Activated T-helper 2 cell treated with anti-CD3 and anti-CD28 coated beads, Interferon-gamma antibody, Interleukin-2, Interleukin-4, amounts not matched to agents 10 μg/mL and 5 μg/mL and 100 μg/mL, durations not matched to agents 14 hours and 24 hours and 36 hours (primary cell): Measurements from ENCODE around the gene PER3. TPM values are rescaled to one million over a fixed set of nuclear protein-coding genes. Genes with fewer than 3 reads are reported as not detected.
"Not testable (repeated sequence)": the region's sequence is repeated elsewhere in the genome, so short reads cannot be mapped to it uniquely, and the experiment has no call there.

ENCODE experiments used
- DNase-seq: peaks from one replicate; pipeline ENCODE4 v3.0.0; 2021; ENCODE audit warnings: low spot score
- H3K27ac Mint-ChIP-seq: one replicate; pipeline ENCODE4 v1.8.0; 2021; ENCODE audit warnings: mixed read lengths
- H3K27me3 Mint-ChIP-seq: one replicate; pipeline ENCODE4 v1.8.0; 2021; ENCODE audit warnings: low read depth, mixed read lengths
- H3K36me3 Mint-ChIP-seq: one replicate; pipeline ENCODE4 v1.8.0; 2021; ENCODE audit warnings: low read depth, mixed read lengths
- H3K4me1 Mint-ChIP-seq: one replicate; pipeline ENCODE4 v1.8.0; 2021; ENCODE audit warnings: low read depth, mixed read lengths
- H3K4me3 Mint-ChIP-seq: one replicate; pipeline ENCODE4 v1.8.0; 2021; ENCODE audit warnings: low read depth, mild to moderate bottlenecking, moderate library complexity, mixed read lengths
- H3K9me3 Mint-ChIP-seq: one replicate; pipeline ENCODE4 v1.8.0; 2021; ENCODE audit warnings: mixed read lengths
- intact Hi-C: fragments of 100-400 bp; cut with micrococcal nuclease; formaldehyde crosslinking; loops from one replicate; pipeline ENCODE4 v1.15.1; 2023
- total RNA-seq: library from RNA; stranded (reverse); gene quantifications from 2 replicates; pipeline ENCODE4 v1.2.3, GENCODE V29; 2022

The PER3 gene
- total RNA-seq, 1 donor from 2014 or later = 4.5 TPM

GRCh38 chr1:7783178-7783711, 846 bp upstream of the PER3 start:
- Mint-ChIP-seq H3K4me1 (peaks cover 17% of the 10 kb centered on the region), H3K27me3 (peaks cover 12% of the 10 kb centered on the region), H3K27ac (no peak overlapping the region), H3K4me3 (peak overlapping the region; percentile 70), H3K36me3 (peaks cover 30% of the 10 kb centered on the region), H3K9me3 (no peaks in the 10 kb centered on the region)
- intact Hi-C loops = loop anchor here (1.0 kb wide), 1 partner anchor 12 kb away; the partner anchor contains the start of gene VAMP3
- no peak for DNase-seq

GRCh38 chr1:7784492-7785071, 491 bp downstream of the PER3 start:
- peaks cover 17% of the 10 kb centered on the region for H3K4me1 Mint-ChIP-seq
- H3K27me3 Mint-ChIP-seq = peaks cover 12% of the 10 kb centered on the region
- H3K36me3 Mint-ChIP-seq = peaks cover 23% of the 10 kb centered on the region
- peaks cover 4% of the 10 kb centered on the region for H3K9me3 Mint-ChIP-seq
- H3K4me3 Mint-ChIP-seq = no peak overlapping the region
- H3K27ac Mint-ChIP-seq = no peak overlapping the region
- DNase-seq = no peak
- intact Hi-C loops = no loop called here

GRCh38 chr1:7785108-7785507, 1.0 kb downstream of the PER3 start:
- H3K9me3 Mint-ChIP-seq = peaks cover 10% of the 10 kb centered on the region
- H3K27ac Mint-ChIP-seq = no peak overlapping the region
- H3K4me1 Mint-ChIP-seq = peaks cover 17% of the 10 kb centered on the region
- H3K4me3 Mint-ChIP-seq = peak overlapping the region; percentile 35
- H3K27me3 Mint-ChIP-seq = peaks cover 12% of the 10 kb centered on the region
- peaks cover 18% of the 10 kb centered on the region for H3K36me3 Mint-ChIP-seq
- no peak for DNase-seq
- intact Hi-C loops = no loop called here

GRCh38 chr1:7786795-7787194, 2.7 kb downstream of the PER3 start:
- DNase-seq = no peak
- intact Hi-C loops = no loop called here
- Mint-ChIP-seq H3K27me3 (peaks cover 12% of the 10 kb centered on the region), H3K4me3 (no peak overlapping the region), H3K27ac (no peak overlapping the region), H3K9me3 (peaks cover 24% of the 10 kb centered on the region), H3K36me3 (peaks cover 9% of the 10 kb centered on the region), H3K4me1 (peaks cover 11% of the 10 kb centered on the region)

- intact Hi-C loops = no loop called here
- peaks cover 12% of the 10 kb centered on the region for H3K27me3 Mint-ChIP-seq
- H3K9me3 Mint-ChIP-seq = peaks cover 37% of the 10 kb centered on the region
- no peak overlapping the region for H3K27ac Mint-ChIP-seq
- DNase-seq = no peak
- H3K36me3 Mint-ChIP-seq = peaks cover 4% of the 10 kb centered on the region
- H3K4me1 Mint-ChIP-seq = no peaks in the 10 kb centered on the region
- H3K4me3 Mint-ChIP-seq = no peak overlapping the region
Measured at GRCh38 chr1:7789828-7790227, 5.7 kb downstream of the PER3 start.

- intact Hi-C loops, H3K36me3 Mint-ChIP-seq, H3K27ac Mint-ChIP-seq, DNase-seq, H3K27me3 Mint-ChIP-seq, H3K4me1 Mint-ChIP-seq, H3K4me3 Mint-ChIP-seq: not testable (repeated sequence)
- H3K9me3 Mint-ChIP-seq = peaks cover 37% of the 10 kb centered on the region
Measured at GRCh38 chr1:7791027-7791426, 6.9 kb downstream of the PER3 start.

- Mint-ChIP-seq H3K36me3 (peaks cover 4% of the 10 kb centered on the region), H3K4me1 (no peaks in the 10 kb centered on the region), H3K9me3 (peaks cover 25% of the 10 kb centered on the region), H3K27me3 (no peaks in the 10 kb centered on the region), H3K27ac (no peak overlapping the region), H3K4me3 (no peak overlapping the region)
- intact Hi-C loops = no loop called here
- no peak for DNase-seq
Measured at GRCh38 chr1:7795406-7795805, 11.3 kb downstream of the PER3 start.

GRCh38 chr1:7805460-7805859, 21.4 kb downstream of the PER3 start:
- intact Hi-C loops = no loop called here
- DNase-seq = no peak
- no peaks in the 10 kb centered on the region for H3K36me3 Mint-ChIP-seq
- no peaks in the 10 kb centered on the region for H3K9me3 Mint-ChIP-seq
- H3K27ac Mint-ChIP-seq = no peak overlapping the region
- no peak overlapping the region for H3K4me3 Mint-ChIP-seq
- H3K27me3 Mint-ChIP-seq = no peaks in the 10 kb centered on the region
- H3K4me1 Mint-ChIP-seq = peaks cover 2% of the 10 kb centered on the region

- Mint-ChIP-seq H3K27me3 (no peaks in the 10 kb centered on the region), H3K9me3 (peaks cover 6% of the 10 kb centered on the region), H3K36me3 (peaks cover 5% of the 10 kb centered on the region), H3K4me1 (peaks cover 2% of the 10 kb centered on the region), H3K4me3 (no peak overlapping the region), H3K27ac (no peak overlapping the region)
- DNase-seq = no peak
- intact Hi-C loops = loop anchor here (1.0 kb wide), 1 partner anchor 94 kb away; no protein-coding TSS in a partner anchor
Measured at GRCh38 chr1:7808253-7808844, 24.3 kb downstream of the PER3 start.

- Mint-ChIP-seq H3K4me3 (no peak overlapping the region), H3K27me3 (peaks cover 3% of the 10 kb centered on the region), H3K9me3 (peaks cover 16% of the 10 kb centered on the region), H3K4me1 (peaks cover 2% of the 10 kb centered on the region), H3K36me3 (peaks cover 15% of the 10 kb centered on the region), H3K27ac (no peak overlapping the region)
- intact Hi-C loops = no loop called here
- no peak for DNase-seq
Measured at GRCh38 chr1:7809742-7810141, 25.7 kb downstream of the PER3 start.

GRCh38 chr1:7810395-7810794, 26.3 kb downstream of the PER3 start:
- intact Hi-C loops = no loop called here
- Mint-ChIP-seq H3K4me3 (no peak overlapping the region), H3K27ac (no peak overlapping the region), H3K27me3 (peaks cover 4% of the 10 kb centered on the region), H3K9me3 (peaks cover 21% of the 10 kb centered on the region), H3K36me3 (peaks cover 19% of the 10 kb centered on the region), H3K4me1 (peaks cover 2% of the 10 kb centered on the region)
- DNase-seq = no peak

- Mint-ChIP-seq H3K27ac (no peak overlapping the region), H3K36me3 (peaks cover 19% of the 10 kb centered on the region), H3K4me1 (peaks cover 2% of the 10 kb centered on the region), H3K27me3 (peaks cover 4% of the 10 kb centered on the region), H3K9me3 (peaks cover 22% of the 10 kb centered on the region), H3K4me3 (no peak overlapping the region)
- no peak for DNase-seq
- intact Hi-C loops = no loop called here
Measured at GRCh38 chr1:7811476-7811875, 27.4 kb downstream of the PER3 start.

GRCh38 chr1:7813677-7814373, 29.7 kb downstream of the PER3 start:
- Mint-ChIP-seq H3K36me3 (peaks cover 19% of the 10 kb centered on the region), H3K4me1 (peaks cover 2% of the 10 kb centered on the region), H3K4me3 (no peak overlapping the region), H3K9me3 (peaks cover 22% of the 10 kb centered on the region), H3K27ac (no peak overlapping the region), H3K27me3 (peaks cover 4% of the 10 kb centered on the region)
- intact Hi-C loops = no loop called here
- DNase-seq = no peak
